GM18526 (cell line): ENCODE data around the gene OSBP2.

ENCODE experiments used
- POLR2A ChIP-seq: IDR thresholded peaks from 3 replicates; pipeline ENCODE4 v1.6.1; 2011; ENCODE audit not compliant: insufficient read length; ENCODE audit errors: extremely low read depth

Gene OSBP2

DNA sequence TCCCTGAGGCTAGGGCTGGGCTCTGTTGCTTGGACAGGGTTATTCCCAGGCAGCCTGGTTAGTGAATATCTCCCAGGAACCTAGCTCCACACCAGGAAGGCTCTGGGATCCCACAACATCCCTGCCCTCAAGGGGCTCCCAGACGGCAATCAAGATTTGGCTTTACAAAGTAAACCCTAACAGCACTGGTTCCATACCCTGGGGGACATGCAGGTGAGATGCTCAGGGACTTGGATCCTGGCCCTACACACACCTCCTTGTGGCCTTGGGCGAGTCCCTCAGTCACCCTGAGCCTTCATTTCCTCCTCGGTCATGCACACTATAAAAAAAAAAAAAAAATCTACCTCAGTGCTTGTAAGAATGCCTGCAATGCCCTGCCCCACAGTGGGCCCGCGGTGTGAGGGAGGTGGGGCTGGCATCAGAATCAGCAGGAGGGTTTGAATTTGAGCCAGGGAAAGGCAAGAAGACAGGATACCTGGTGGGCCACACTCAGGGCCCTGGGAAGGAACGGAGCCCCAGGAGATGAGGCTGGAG lies 187.6 kb downstream of the OSBP2 start:
- no peak for TF ChIP-seq POLR2A

DNA sequence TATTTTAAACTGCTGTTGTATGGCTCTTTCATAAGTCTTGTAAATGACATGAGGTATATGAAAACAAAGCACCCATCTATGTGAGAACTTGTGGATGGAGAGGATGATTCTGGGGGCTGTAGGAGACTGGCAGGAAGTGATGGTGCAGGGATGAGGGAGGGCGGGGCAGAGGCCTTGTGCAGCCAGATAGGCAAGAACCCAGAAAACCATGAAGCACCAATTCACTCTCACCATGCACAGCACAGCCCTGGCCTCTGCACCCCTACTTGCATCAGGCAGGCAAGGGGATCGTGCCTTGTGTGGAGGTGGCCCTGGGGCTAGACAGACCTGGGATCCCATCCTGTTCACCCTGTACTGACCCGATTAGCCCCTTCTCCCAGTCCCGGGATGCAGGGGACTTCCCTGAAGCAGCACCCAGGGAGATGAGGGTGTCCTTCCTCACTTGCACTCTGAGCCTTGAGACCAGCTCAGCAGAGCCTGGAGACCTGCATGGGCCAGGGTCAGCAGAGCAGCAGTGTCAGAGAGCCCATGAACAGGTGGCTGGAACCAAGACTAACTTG lies 188.4 kb downstream of the OSBP2 start:
- TF ChIP-seq POLR2A = no peak

DNA sequence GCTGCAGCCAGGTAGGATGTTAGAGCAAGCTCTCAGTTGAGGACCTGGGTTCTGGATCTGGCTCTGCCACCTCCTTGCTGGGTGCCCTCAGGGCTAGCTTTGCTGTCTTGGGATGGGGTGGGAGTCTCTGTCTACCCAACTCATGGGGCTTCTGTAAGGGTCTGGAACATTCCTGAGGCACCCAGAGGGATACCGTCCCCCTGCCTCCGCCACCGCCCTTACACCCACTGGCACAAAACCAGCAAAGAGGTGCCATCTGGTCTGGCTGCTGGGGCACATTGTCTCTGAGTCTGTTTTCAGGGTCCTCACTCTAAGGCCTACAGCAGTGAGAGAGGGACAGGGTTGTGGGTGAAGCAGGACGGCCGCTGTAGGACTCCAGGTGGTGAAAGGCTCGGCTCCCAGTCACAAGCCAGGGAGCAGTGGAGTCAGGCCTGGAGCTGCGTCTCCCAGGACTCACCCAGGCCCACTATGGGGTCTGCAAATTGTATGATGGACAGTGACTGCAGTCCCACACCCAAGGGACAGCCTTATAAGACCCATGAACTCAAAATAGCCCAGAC lies 189.0 kb downstream of the OSBP2 start:
- no peak for TF ChIP-seq POLR2A

DNA sequence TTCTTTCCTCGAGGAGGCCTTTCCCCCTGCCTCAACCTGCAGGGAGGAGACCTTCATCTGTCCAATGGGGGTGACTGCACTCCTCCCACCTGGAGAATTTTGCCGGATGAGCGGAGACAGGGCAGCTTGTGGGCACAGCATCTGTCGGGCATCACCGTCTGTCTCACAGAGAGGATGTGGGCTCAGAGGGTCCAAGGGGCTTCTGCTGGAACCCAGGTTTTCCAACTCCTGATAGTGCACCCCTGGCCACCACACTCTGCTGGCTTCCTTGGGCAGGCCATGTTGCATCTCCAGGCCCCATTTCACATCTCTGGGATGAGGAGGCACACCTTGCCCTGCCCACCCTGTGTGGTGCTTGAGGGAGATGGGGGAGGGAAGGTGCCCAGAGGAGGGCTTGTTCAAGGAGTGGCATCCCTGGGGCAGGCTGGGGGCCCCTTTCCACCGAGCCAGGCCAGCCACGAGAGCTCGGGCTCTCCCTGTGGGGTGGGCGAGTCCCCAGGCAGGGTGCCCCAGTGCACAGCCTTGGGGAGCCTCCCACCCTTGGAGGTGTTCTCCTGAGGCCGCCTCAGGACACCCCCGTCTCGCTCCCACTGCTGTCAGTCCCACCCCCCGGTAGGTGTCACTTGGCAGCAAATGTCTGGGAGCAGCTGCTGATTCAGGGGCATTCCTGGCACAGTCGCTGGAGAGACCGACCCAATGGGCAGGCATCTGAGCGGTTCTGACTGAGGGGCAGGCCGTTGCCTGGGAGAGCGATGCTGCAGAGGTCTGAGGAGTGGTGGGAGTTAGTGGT lies 189.7 kb downstream of the OSBP2 start:
- TF ChIP-seq POLR2A = no peak

DNA sequence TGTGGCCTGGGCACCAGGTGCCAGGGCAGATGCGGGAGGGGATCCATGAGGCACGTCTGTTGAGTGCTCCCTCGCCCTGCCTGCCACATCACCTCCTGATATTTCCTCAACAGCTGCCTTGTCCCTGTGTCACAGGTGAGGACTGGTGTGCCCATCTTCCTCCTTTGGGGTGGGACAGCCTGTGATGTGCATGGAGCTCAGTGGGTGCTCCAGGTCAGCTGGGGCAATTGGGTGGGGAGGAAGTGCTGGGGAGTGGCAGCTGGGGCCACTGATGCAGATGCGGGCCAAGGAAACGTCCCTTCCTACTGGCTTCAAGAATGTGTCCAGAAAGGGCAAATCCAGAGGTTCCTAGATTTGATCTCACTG lies 190.3 kb downstream of the OSBP2 start:
- TF ChIP-seq POLR2A = no peak

DNA sequence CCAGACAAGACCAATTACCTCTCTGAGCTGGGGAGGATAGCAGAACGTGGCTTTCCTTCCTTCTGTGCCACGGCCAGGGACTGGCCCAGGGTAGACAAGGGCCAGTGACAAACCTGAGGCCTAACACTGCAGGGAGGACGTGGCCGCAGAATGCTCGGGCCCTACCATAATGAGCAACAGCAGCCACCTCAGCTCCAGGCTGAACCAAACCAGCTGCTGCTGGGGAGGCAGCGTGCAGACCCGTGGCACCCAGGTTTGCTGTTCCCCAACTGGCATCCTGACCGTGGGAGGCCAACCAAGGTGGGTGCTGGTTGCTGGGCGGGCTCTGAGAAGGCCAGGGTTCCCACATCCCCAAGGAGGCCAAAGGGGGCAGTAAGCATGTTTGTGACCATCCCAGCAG lies 190.9 kb downstream of the OSBP2 start:
- TF ChIP-seq POLR2A = no peak

DNA sequence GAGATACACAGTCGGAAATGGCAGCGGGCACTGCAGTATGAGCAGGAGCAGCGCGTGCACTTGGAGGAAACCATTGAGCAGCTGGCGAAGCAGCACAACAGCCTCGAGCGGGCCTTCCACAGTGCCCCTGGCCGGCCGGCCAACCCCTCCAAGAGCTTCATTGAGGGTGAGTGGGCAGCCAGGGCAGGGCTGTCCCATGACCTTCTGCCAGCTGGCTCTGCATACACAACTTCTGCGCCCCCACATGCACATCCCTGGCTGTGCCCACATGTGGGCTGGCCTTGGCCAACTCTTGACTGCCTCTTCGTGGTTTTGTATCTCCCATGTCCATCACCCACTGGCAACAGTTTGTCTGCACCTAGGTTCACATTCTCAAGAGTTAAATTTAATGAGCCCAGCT lies 192.8 kb downstream of the OSBP2 start:
- TF ChIP-seq POLR2A = no peak

DNA sequence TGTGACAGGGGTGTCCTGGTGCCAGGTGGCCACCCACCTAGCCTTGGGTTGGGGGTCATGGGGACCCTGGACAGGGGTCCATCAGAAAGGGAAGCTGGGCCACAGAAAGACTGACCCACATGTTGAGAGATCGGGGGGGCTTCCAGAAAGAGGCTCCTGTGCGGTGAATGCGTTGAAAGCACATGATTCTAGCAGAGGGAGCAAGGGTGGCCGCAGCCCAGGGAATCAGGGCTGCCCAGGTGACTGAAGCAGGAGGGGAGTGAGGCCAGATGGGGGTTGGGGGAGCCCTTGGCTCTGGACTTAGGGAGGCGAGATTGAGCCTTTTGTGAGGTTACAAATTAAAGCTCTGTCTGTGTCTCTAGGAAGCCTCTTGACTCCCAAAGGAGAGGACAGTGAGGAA lies 193.2 kb downstream of the OSBP2 start:
- no peak for TF ChIP-seq POLR2A

DNA sequence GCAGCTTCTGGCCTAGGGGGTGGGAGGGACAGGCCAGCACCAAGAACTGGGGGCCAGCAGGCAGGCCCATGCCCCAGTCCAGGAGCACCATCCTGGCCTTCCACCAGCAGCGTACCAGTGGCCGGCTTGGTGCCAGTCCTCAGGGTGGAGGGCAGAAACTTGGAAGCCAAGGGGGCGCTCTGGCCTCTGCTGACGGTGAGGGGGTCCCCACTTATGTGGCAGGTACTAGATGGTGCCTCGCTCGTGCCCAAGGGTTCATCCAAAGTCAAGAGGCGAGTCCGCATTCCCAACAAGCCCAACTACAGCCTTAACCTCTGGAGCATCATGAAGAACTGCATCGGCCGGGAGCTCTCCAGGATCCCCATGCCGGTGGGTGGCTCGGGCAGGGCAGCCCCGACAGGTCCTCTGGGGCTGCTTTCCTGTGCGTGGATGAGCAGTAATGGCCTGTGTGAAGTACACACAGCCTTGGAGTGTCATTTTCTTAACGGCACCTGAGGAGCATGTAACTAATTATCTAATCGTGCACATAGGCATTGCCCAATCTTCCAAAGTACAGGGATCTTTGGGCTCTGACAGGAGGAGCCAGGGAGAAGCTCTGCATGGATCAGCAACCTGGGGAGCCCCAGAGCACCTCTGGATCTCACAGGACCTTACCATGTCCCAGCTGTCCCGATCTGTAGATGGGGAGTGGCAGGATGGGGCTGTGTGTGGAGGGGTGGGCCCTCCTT lies 194.8 kb downstream of the OSBP2 start:
- TF ChIP-seq POLR2A = no peak

DNA sequence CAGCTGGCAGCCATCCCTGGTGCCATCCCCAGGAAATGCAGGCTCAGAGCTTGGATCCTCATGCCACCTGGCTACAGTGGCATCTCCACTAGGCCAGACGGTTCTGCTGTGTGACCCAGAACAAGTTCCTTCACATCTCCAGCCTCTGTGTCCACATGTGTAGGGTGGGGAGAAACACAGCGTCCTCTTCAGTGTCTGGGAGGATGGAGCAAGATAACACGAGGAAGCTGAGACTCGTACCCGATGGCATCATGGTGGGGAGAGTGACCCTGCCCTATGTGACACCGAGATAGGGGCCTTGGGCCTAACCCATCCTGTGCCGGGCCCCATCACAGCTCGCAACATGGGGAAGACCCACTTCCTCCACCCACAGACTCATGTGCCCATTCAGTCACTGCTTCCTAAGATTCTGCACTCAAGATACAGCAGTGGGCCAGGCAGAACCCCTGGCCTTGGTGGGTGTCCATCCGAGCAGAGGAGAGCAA lies 195.4 kb downstream of the OSBP2 start:
- no peak for TF ChIP-seq POLR2A

DNA sequence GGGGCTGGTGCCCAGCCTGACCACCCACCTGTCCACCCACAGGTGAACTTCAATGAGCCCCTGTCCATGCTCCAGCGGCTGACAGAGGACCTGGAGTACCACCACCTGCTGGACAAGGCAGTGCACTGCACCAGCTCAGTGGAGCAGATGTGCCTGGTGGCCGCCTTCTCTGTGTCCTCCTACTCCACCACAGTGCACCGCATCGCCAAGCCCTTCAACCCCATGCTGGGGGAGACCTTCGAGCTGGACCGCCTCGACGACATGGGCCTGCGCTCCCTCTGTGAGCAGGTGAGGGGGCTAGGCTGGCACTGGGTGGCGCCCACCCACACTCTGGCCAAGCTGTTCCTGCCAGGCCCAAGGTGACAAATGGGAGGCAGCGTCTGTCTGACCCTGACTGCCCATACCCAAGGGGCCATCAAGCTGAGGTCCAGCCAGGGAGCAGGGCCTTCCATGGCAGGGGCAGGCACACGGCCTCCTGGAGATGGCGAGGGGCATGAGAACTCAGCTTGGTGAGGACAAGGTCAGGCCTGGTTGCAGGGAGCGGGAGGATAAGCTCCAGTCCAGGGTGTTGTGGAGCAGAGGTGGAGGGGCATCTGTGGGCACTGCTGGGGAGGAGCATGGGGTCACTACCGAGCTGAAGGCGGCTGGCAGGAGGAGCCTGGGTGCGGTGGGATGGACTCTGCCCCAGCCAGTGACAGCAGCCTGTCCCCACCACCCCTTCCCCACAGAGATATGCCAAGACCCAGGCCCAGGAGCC lies 196.2 kb downstream of the OSBP2 start:
- no peak for TF ChIP-seq POLR2A

DNA sequence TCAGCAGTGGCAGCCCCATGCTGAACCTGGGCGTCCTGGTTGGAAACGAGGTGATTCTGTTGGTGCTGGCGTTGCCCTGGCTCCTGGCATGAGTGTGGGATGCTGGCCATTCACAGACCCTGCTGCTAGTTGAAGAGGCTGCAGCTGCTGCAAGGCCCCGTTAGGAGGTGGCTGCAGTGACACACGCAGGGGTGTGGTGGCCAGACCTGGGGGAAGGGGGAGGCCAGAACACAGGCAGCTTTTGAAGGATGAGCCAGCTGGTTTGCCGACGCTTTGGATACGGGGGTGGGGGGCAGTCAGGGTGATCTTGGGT lies 196.7 kb downstream of the OSBP2 start:
- TF ChIP-seq POLR2A = no peak

DNA sequence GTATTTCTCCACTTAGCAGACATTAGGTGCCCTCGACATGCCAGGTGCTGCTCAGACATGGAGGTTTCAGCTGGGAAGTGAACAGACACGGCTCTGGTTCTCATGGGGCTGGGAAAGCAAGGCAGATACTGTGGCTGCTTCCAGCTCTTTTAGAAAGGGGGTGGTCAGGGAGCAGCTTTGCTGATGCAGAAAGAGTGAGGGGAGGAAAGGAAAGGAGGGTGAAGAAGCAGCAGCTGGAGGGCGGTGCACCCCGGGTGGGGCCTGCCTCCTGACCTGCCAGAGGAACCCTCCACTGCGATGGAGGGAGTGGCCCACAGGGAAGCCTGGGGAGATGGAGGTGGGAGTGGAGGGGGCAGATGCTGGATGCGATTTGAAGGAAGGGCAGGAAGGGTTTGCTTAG lies 197.1 kb downstream of the OSBP2 start:
- no peak for TF ChIP-seq POLR2A

DNA sequence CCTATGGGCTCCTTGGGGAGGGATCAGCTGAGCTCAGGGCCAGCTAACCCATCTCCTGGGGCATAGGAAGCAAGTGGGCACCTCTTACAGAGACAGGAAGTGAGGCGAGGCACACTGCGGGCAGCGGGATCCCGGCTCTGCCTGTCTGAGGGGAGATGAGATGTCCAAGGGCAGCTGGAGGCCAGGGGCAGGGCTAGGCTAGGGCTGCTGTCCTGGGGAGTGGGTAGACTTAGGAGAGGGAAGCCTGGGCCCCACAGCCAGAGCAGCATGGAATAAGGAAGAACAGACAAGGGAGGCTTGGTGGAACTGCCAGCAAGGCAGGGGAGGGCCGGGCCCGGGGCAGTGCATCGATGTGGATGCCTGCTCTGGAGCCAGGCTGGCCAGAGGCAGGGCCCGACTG lies 197.6 kb downstream of the OSBP2 start:
- TF ChIP-seq POLR2A = no peak

DNA sequence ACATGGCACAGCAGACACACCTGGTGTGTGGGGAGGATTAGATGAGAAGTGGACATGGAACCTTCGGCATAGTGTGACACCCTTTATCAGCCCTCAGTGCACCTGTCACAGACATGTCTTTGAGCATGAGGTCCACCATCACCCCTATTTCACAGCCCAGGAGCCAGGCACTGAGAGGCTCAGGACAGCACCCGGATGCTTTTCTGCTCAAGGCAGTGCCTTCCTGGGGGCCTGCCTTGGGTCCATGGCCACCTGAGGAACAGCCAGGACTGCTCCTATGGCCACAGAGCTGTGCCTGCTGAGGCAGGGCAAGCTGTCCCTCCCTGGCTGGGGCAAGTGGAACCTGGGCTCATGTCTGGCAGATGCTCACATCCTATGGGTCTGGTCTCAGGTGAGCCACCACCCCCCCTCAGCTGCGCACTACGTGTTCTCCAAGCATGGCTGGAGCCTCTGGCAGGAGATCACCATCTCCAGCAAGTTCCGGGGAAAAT lies 198.1 kb downstream of the OSBP2 start:
- TF ChIP-seq POLR2A = no peak
